Measurements from ENCODE around the gene OR52L1. TPM values are rescaled to one million over a fixed set of nuclear protein-coding genes. Genes with fewer than 3 reads are reported as not detected.

Gene OR52L1
- total and polyA plus RNA-seq, 11 donors: not detected

DNA sequence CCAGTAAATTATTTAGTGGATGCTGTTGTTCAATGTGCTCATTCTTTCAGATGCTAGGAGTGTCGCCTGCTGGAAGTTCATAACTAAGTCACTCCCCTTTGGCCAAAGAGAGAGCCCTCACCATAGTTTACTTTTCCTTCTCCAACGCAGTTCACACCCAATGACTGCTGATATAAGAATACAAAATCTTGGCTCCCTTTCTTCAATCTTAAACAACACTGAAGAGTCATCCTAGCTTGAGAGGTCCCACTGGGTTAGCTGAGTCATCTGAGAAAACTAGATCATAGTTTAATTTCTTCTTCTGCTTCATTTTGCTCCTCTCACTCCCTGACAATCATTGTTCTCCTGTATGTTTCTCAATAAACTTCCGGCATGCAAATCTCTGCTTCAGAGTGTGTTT lies 5.4 kb upstream of the OR52L1 start:
- Histone ChIP-seq H3K9me3 (no peaks in the 10 kb centered on the region), H3K4me3 (no peak overlapping the region), H3K27me3 (no peaks in the 10 kb centered on the region), H3K27ac (no peak overlapping the region), H3K4me1 (no peaks in the 10 kb centered on the region), H3K36me3 (no peaks in the 10 kb centered on the region)
- ATAC-seq: peak in 1 of 4 donors; percentile 18
- intact Hi-C loops (cut with DNase I): no loop called here
- WGBS, 4 donors: 62 to 74% (median 68%) methylated on average over 3 of the region's 3 CpGs
- TF ChIP-seq POLR2A (IDR thresholded peaks at IDR 0.05): no peak
- TF ChIP-seq, protein P1, sequence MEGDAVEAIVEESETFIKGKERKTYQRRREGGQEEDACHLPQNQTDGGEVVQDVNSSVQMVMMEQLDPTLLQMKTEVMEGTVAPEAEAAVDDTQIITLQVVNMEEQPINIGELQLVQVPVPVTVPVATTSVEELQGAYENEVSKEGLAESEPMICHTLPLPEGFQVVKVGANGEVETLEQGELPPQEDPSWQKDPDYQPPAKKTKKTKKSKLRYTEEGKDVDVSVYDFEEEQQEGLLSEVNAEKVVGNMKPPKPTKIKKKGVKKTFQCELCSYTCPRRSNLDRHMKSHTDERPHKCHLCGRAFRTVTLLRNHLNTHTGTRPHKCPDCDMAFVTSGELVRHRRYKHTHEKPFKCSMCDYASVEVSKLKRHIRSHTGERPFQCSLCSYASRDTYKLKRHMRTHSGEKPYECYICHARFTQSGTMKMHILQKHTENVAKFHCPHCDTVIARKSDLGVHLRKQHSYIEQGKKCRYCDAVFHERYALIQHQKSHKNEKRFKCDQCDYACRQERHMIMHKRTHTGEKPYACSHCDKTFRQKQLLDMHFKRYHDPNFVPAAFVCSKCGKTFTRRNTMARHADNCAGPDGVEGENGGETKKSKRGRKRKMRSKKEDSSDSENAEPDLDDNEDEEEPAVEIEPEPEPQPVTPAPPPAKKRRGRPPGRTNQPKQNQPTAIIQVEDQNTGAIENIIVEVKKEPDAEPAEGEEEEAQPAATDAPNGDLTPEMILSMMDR (IDR thresholded peaks at IDR 0.05): no peak
- DNase-seq: no peak

DNA sequence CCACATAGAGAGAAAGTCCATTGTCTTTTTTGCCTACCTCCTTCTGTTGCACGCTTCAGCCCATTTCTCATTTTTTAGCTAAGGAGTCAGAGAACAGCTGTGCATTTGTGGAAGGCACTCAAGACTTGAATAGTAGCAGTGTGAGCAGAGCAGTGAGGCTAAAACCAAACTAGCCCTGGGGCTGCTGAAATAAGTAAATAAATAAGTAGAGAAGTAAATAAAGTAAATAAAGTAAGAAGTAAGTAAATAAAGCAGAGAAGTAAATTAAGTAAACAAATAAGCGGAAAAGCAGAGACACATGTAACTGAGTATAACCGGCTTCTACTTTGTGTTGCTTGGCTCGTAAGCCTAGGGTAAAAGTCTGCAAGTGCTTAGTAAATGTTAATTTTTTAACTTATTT lies 2.4 kb upstream of the OR52L1 start:
- DNase-seq (no peak), ATAC-seq (no peak)
- Histone ChIP-seq H3K27ac (no peak overlapping the region), H3K36me3 (no peaks in the 10 kb centered on the region), H3K27me3 (no peaks in the 10 kb centered on the region), H3K4me1 (no peaks in the 10 kb centered on the region), H3K9me3 (no peaks in the 10 kb centered on the region), H3K4me3 (no peak overlapping the region)
- intact Hi-C loops (cut with DNase I): no loop called here
- TF ChIP-seq, protein P1 (IDR thresholded peaks at IDR 0.05): no peak
- TF ChIP-seq POLR2A (IDR thresholded peaks at IDR 0.05): no peak
- WGBS, 4 donors: 85 to 91% (median 89%) methylated on average over 4 of the region's 4 CpGs

DNA sequence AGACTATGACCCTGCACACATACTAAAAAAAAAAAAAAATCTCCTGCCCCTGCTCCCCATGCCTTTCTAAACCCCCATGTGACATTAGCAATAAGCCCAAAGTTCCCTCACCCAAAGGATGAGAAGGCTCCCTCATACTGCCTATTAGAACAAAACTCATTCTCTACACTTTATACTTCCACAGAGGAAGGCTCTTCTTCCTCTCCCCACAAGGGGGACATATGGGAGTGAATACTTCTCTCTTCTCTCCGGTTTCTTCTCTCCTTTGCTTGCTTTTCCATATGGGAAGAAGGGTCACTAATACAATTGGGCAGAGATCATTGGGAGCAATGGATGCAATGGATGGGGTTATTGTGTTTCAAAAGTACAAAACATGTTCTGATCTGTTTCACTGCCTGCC lies 3.3 kb downstream of the OR52L1 start:
- H3K4me1 ChIP-seq: no peaks in the 10 kb centered on the region
- no peak for ATAC-seq
- intact Hi-C loops (cut with DNase I): no loop called here
- H3K4me3 ChIP-seq: no peak overlapping the region
- no peak for DNase-seq
- no peak overlapping the region for H3K27ac ChIP-seq
- WGBS, 4 donors: 38 to 47% (median 41%) methylated on average over 1 of the region's 1 CpG
- no peak for TF ChIP-seq POLR2A (IDR thresholded peaks at IDR 0.05)
- TF ChIP-seq, protein P1 (IDR thresholded peaks at IDR 0.05): no peak
- H3K9me3 ChIP-seq: peaks cover 0 to 28% (median under 1%) of the 10 kb centered on the region in 12 donors
- H3K27me3 ChIP-seq: peaks cover 0 to 3% (median 0%) of the 10 kb centered on the region in 9 donors
- no peaks in the 10 kb centered on the region for H3K36me3 ChIP-seq

DNA sequence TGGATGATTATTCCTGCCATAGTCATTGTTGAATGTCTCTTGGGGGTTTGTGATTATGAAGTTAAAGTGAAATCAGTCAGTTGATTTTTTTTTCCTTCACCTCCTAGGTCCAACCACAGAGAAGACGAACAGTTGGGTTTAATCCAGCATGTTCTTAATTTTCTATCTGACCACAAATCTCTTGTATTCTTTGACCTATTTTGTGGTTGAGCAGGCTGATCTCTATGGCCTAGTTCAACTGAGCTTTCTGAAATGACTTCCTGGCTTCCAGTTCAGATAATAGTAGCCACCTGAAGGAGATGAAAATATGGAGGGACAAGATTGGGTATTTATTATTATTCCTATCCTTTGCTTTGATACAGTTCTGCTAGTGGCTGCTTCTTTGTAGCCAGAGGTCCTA lies 13.3 kb downstream of the OR52L1 start:
- intact Hi-C loops (cut with DNase I): no loop called here
- TF ChIP-seq POLR2A (IDR thresholded peaks at IDR 0.05): no peak
- TF ChIP-seq, protein P1 (IDR thresholded peaks at IDR 0.05): no peak
- DNase-seq: no peak
- Histone ChIP-seq H3K4me1 (no peaks in the 10 kb centered on the region), H3K27me3 (peaks cover 0 to 5% (median 0%) of the 10 kb centered on the region in 9 donors), H3K9me3 (peaks cover 0 to 14% (median 0%) of the 10 kb centered on the region in 12 donors), H3K27ac (no peak overlapping the region), H3K36me3 (no peaks in the 10 kb centered on the region), H3K4me3 (no peak overlapping the region)
- 57 to 85% (median 66%) methylated on average over 1 of the region's 1 CpG for WGBS, 4 donors
- no peak for ATAC-seq
